ENCODE measurements around the gene MYCN. TPM values are rescaled to one million over a fixed set of nuclear protein-coding genes. Genes with fewer than 3 reads are reported as not detected.

Gene MYCN
- total RNA-seq, 1 donor from 2014 or later, result 68.3 TPM

GRCh38 chr2:15905986-15906491, 34.3 kb upstream of the MYCN start:
- H3K36me3 Mint-ChIP-seq, result no peaks in the 10 kb centered on the region

DNA sequence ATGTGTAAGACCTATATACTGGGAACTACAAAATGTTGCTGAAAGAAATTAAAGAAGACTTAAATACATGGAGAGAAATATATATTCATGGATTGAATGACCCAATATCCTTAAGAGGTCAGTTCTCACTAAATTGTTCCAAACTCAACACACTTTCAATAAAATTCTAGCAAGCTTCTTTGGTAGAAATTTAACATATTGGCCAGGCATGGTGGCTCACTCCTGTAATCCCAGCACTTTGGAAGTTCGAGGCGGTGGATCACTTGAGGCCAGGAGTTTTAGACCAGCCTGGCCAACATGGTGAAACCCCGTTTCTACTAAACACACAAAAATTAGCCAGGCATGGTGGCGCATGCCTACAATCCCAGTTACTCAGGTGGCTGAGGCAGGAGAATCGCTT, 33.6 kb upstream of the MYCN start:
- Mint-ChIP-seq H3K4me3 (no peak overlapping the region), H3K9me3 (peaks cover 6% of the 10 kb centered on the region), H3K27me3 (no peaks in the 10 kb centered on the region), H3K36me3 (no peaks in the 10 kb centered on the region), H3K27ac (no peak overlapping the region), H3K4me1 (ENCODE audit: unreplicated experiment) (no peaks in the 10 kb centered on the region)
- DNase-seq (ENCODE audit: extremely low spot score, unreplicated experiment), result no peak
- TF ChIP-seq, protein P1, sequence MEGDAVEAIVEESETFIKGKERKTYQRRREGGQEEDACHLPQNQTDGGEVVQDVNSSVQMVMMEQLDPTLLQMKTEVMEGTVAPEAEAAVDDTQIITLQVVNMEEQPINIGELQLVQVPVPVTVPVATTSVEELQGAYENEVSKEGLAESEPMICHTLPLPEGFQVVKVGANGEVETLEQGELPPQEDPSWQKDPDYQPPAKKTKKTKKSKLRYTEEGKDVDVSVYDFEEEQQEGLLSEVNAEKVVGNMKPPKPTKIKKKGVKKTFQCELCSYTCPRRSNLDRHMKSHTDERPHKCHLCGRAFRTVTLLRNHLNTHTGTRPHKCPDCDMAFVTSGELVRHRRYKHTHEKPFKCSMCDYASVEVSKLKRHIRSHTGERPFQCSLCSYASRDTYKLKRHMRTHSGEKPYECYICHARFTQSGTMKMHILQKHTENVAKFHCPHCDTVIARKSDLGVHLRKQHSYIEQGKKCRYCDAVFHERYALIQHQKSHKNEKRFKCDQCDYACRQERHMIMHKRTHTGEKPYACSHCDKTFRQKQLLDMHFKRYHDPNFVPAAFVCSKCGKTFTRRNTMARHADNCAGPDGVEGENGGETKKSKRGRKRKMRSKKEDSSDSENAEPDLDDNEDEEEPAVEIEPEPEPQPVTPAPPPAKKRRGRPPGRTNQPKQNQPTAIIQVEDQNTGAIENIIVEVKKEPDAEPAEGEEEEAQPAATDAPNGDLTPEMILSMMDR (conservative IDR thresholded peaks at IDR 0.05), result no peak

More at GRCh38 chr2:15905986-15906491, 34.3 kb upstream of the MYCN start:
- H3K27ac Mint-ChIP-seq, result no peak overlapping the region
- no peaks in the 10 kb centered on the region for H3K4me1 Mint-ChIP-seq (ENCODE audit: unreplicated experiment)
- TF ChIP-seq, protein P1 (conservative IDR thresholded peaks at IDR 0.05), result no peak
- H3K27me3 Mint-ChIP-seq, result no peaks in the 10 kb centered on the region
- peaks cover 6% of the 10 kb centered on the region for H3K9me3 Mint-ChIP-seq
- DNase-seq (ENCODE audit: extremely low spot score, unreplicated experiment), result no peak
- no peak overlapping the region for H3K4me3 Mint-ChIP-seq

- Mint-ChIP-seq H3K27ac (no peak overlapping the region), H3K27me3 (no peaks in the 10 kb centered on the region), H3K36me3 (no peaks in the 10 kb centered on the region), H3K9me3 (peaks cover 6% of the 10 kb centered on the region), H3K4me3 (no peak overlapping the region), H3K4me1 (ENCODE audit: unreplicated experiment) (peaks cover 4% of the 10 kb centered on the region)
- TF ChIP-seq, protein P1 (conservative IDR thresholded peaks at IDR 0.05), result no peak
- no peak for DNase-seq (ENCODE audit: extremely low spot score, unreplicated experiment)
These were observed 32.7 kb upstream of the MYCN start for GRCh38 chr2:15907461-15908324.

- Mint-ChIP-seq H3K4me1 (ENCODE audit: unreplicated experiment) (peaks cover 4% of the 10 kb centered on the region), H3K4me3 (no peak overlapping the region)
- TF ChIP-seq, protein P1 (conservative IDR thresholded peaks at IDR 0.05), result no peak
These were observed 32.0 kb upstream of the MYCN start for GRCh38 chr2:15908371-15908770.

DNA sequence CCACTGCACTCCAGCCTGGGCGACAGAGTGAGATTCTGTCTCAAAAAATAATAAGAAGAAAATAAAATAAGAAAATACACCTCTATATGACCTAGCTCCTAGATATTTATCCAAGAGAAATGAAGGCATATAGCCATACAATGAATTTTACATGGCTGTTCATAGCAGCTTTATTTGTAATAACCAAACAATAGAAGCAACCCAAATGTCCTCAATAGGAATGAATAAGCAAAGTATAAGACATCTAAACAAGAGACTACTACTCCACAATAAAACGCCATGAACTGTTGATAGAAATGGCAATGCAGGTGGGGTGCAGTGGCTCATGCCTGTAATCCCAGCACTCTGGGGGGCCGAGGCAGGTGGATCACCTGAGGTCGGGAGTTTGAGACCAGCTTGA, 31.2 kb upstream of the MYCN start:
- Mint-ChIP-seq H3K4me1 (ENCODE audit: unreplicated experiment) (peaks cover 9% of the 10 kb centered on the region), H3K36me3 (no peaks in the 10 kb centered on the region), H3K27me3 (no peaks in the 10 kb centered on the region), H3K4me3 (no peak overlapping the region), H3K27ac (no peak overlapping the region), H3K9me3 (peaks cover 6% of the 10 kb centered on the region)
- TF ChIP-seq, protein P1 (conservative IDR thresholded peaks at IDR 0.05), result no peak
- DNase-seq (ENCODE audit: extremely low spot score, unreplicated experiment), result peak; percentile 27

More at GRCh38 chr2:15908371-15908770, 32.0 kb upstream of the MYCN start:
- Mint-ChIP-seq H3K27me3 (no peaks in the 10 kb centered on the region), H3K27ac (no peak overlapping the region), H3K36me3 (no peaks in the 10 kb centered on the region), H3K9me3 (peaks cover 6% of the 10 kb centered on the region)
- DNase-seq (ENCODE audit: extremely low spot score, unreplicated experiment), result no peak
